K562 (cell line): ENCODE measurements around the gene BDH1. TPM values are rescaled to one million over a fixed set of nuclear protein-coding genes. Genes with fewer than 3 reads are reported as not detected.

Experiments used
- ATAC-seq: fragments of 200-7000 bp; cut with Tn5 transposase; 3 replicates; pipeline ENCODE4 v1.9.1; 2020; ENCODE audit warnings: moderate library complexity
- BruUV-seq: library from RNA; stranded (reverse); fragments of 400-500 nt; replicated peaks from 2 replicates; lab custom pipeline; 2021; lab: Mats Ljungman, UMichigan
- CTCF ChIA-PET: fragments of 300-600 bp; formaldehyde crosslinking; extraction: SDS; loops from one replicate; lab custom pipeline; 2021; ENCODE audit warnings: low intra/inter-chr PET ratio; lab: Yijun Ruan, JAX
- POLR2A ChIA-PET: fragments of 300-600, 350-650 bp; sonication (Branson Sonifier 250); formaldehyde crosslinking; extraction: SDS; loops from one replicate; lab custom pipeline; 2021; ENCODE audit warnings: antibody characterized with exemption, inconsistent platforms; lab: Yijun Ruan, JAX
- DNase-seq, 4 experiments: peaks; one replicate each; pipeline versions ENCODE4 v3.0.0 to v3.0.0-alpha.2; 2011 to 2018; ENCODE audit warnings: low spot score in 3 of 4, mixed read lengths in 3 of 4; ENCODE audit errors: extremely low read depth in 1 of 4
- FAIRE-seq: peaks from 2 replicates; lab custom pipeline; 2011; peaks lifted over from hg19 to GRCh38; lab: Jason Lieb, UNC
- H2AFZ ChIP-seq: 2 replicates; pipeline ENCODE4 v1.6.0; 2011; ENCODE audit warnings: low read depth, low read length, control low read depth, inconsistent platforms
- H3K27ac ChIP-seq: fragments of 200-600 bp; 3 replicates; pipeline ENCODE4 v1.8.0; 2011; ENCODE audit warnings: low read depth, mild to moderate bottlenecking, control low read depth, inconsistent platforms, low read length, moderate library complexity, mixed read lengths; ENCODE audit errors: extremely low read depth
- H3K27me3 ChIP-seq, 2 experiments: fragments of 300-600 bp in 1 of 2; 2 replicates in 1 of 2; 3 replicates in 1 of 2; pipeline versions ENCODE4 v1.6.0 to v1.8.0; 2011; ENCODE audit warnings: inconsistent platforms in 2 of 2, low read length in 2 of 2, mild to moderate bottlenecking in 1 of 2, mixed read lengths in 1 of 2, moderate library complexity in 1 of 2; ENCODE audit not compliant: control insufficient read depth in 2 of 2, insufficient read depth in 2 of 2
- H3K36me3 ChIP-seq: fragments of 300-600 bp; 3 replicates; pipeline ENCODE4 v1.8.0; 2011; ENCODE audit warnings: mild to moderate bottlenecking, low read length, inconsistent platforms; ENCODE audit not compliant: control insufficient read depth, insufficient read depth
- H3K4me1 ChIP-seq, 2 experiments: fragments of 200-600 bp in 1 of 2; replicated peaks in 1 of 2; 2 replicates in 1 of 2; 3 replicates in 1 of 2; pipeline versions ENCODE4 v1.5.1 to v1.8.0; 2011; ENCODE audit warnings: inconsistent platforms in 2 of 2, low read length in 2 of 2, mild to moderate bottlenecking in 1 of 2, mixed read lengths in 1 of 2, moderate library complexity in 1 of 2; ENCODE audit not compliant: control insufficient read depth in 2 of 2, insufficient read depth in 2 of 2
- H3K4me2 ChIP-seq: 2 replicates; pipeline ENCODE4 v1.6.1; 2011; ENCODE audit warnings: low read length, control low read depth, inconsistent platforms, mixed read lengths; ENCODE audit not compliant: insufficient read depth
- H3K4me3 ChIP-seq: fragments of 200-600 bp; sonication (generic), shearing (Covaris generic); 2 replicates; pipeline ENCODE4 v1.5.1; 2016; ENCODE audit warnings: control low read depth, inconsistent platforms
- H3K79me2 ChIP-seq: fragments of 200-600 bp; 3 replicates; pipeline ENCODE4 v1.8.0; 2011; ENCODE audit warnings: low read length, inconsistent platforms; ENCODE audit not compliant: control insufficient read depth, insufficient read depth
- H3K9ac ChIP-seq, 2 experiments: 2 replicates each; pipeline versions ENCODE4 v1.6.0 to v1.6.1; 2011; ENCODE audit warnings: low read depth in 2 of 2, low read length in 2 of 2, control low read depth in 1 of 2, inconsistent platforms in 1 of 2, mild to moderate bottlenecking in 1 of 2, mixed read lengths in 1 of 2; ENCODE audit not compliant: insufficient read depth in 1 of 2
- H3K9me1 ChIP-seq: one replicate; pipeline ENCODE4 v1.6.0; 2011; ENCODE audit warnings: inconsistent platforms, mild to moderate bottlenecking, low read length, moderate library complexity; ENCODE audit not compliant: control insufficient read depth, insufficient read depth
- H3K9me3 ChIP-seq: replicated peaks from 2 replicates; pipeline ENCODE4 v1.5.1; 2011; ENCODE audit warnings: low read depth, low read length, inconsistent platforms; ENCODE audit not compliant: control insufficient read depth, insufficient read depth
- H4K20me1 ChIP-seq: replicated peaks from 2 replicates; pipeline ENCODE4 v1.6.1; 2011; ENCODE audit warnings: low read length, inconsistent platforms, mixed read lengths; ENCODE audit not compliant: control insufficient read depth, insufficient read depth
- C11orf30 ChIP-seq: fragments of 450-650 bp; IDR thresholded peaks from 2 replicates; pipeline ENCODE4 v1.6.1; 2016; ENCODE audit warnings: low read depth, mild to moderate bottlenecking
- FOXO4 ChIP-seq: fragments of 450-650 bp; formaldehyde crosslinking; IDR thresholded peaks from 2 replicates; pipeline ENCODE4 v1.4.0; 2020; ENCODE audit warnings: mild to moderate bottlenecking, moderate library complexity
- RBM17 ChIP-seq: fragments of 200-400 bp; formaldehyde crosslinking; IDR thresholded peaks from 2 replicates; pipeline ENCODE4 v1.6.1; 2017; ENCODE audit warnings: low read depth, mild to moderate bottlenecking, low read length, borderline replicate concordance
- SREBF2 ChIP-seq: sonication (generic); formaldehyde crosslinking; IDR thresholded peaks from 2 replicates; pipeline ENCODE4 v1.4.0; 2020; ENCODE audit warnings: mild to moderate bottlenecking, missing genetic modification reagents
- WGBS: fragments of 100-300 bp; shearing (Covaris generic); methylation state at CpG from one replicate; pipeline ENCODE4 v1.1.6; 2016; ENCODE audit warnings: low coverage, mixed read lengths; ENCODE audit not compliant: insufficient coverage; ENCODE audit errors: missing lambda C conversion rate; 5-methylcytosine and 5-hydroxymethylcytosine counted together
- in situ Hi-C: fragments of 300-500 bp; cut with MboI; formaldehyde crosslinking; loops from 4 replicates; pipeline ENCODE4 v1.15.0; 2018; ENCODE audit warnings: inconsistent platforms, mixed read lengths
- intact Hi-C: fragments of 100-400 bp; cut with micrococcal nuclease; formaldehyde crosslinking; loops from 2 replicates; pipeline ENCODE4 v1.14.2; 2022
- polyA plus RNA-seq, 8 experiments: library from polyadenylated mRNA; depleted of rRNA in 4 of 8; stranded (reverse) in 5 of 8; unstranded in 3 of 8; fragments of >200 nt; fragmentation: Nextera tagmentation in 2 of 8; fragmentation: Illumina TruSeq in 1 of 8; extraction: Ambion mirVana in 2 of 8; extraction: Trizol in 1 of 8; gene quantifications; 2 replicates each; pipeline versions ENCODE4 v1.2.1 to v1.2.3, GENCODE V29; 2011 to 2014; ENCODE audit warnings: inconsistent platforms in 1 of 8, missing spikeins in 1 of 8
- total RNA-seq, 7 experiments: library from RNA; depleted of rRNA in 6 of 7; stranded (reverse); fragments of >200 nt in 6 of 7; fragmentation: Illumina TruSeq in 2 of 7; extraction: Trizol in 2 of 7; gene quantifications; 2 replicates each; pipeline versions ENCODE4 v1.2.1 to v1.2.3, GENCODE V29; 2011 to 2021; ENCODE audit warnings: low replicate concordance in 1 of 7

The BDH1 gene
- total and polyA plus RNA-seq, 9 of the 15 experiments (the other 6 are each of a cell fraction or from before 2014, with no cell fraction given), result 0.07 to 0.89 (median 0.12) TPM; not detected in 3

- Histone ChIP-seq H3K27ac (no peak overlapping the region), H3K36me3 (no peaks in the 10 kb centered on the region), H3K27me3 (peaks cover 14 to 29% of the 10 kb centered on the region in 2 experiments; a peak in 4 of 5 replicates), H3K4me1 (peaks cover 0 to 24% of the 10 kb centered on the region in 2 experiments; a peak in 3 of 5 replicates), H3K4me2 (no peak overlapping the region), H3K9me3 (no peaks in the 10 kb centered on the region), H3K9me1 (no peaks in the 10 kb centered on the region), H4K20me1 (no peaks in the 10 kb centered on the region), H2AFZ (peak overlapping the region; percentile 26; the same call in 1 of the 2 replicates), H3K4me3 (no peak overlapping the region), H3K9ac (no peak overlapping the region), H3K79me2 (no peaks in the 10 kb centered on the region)
- WGBS, result 40% methylated on average over 17 of the region's 24 CpGs
- ATAC-seq (no peak), FAIRE-seq (no peak), DNase-seq (no peak)
- POLR2A ChIA-PET, result interaction anchor here (0.7 kb wide), 2 partner anchors 15 to 29 kb away, joined by 3 to 6 read pairs; no protein-coding TSS in a partner anchor
- intact Hi-C loops, result loop anchor here (10.0 kb wide), 1 partner anchor 281 kb away; no protein-coding TSS in a partner anchor
- BruUV-seq, result no TSS peak
- CTCF ChIA-PET, result no interaction called here
- in situ Hi-C loops, result loop anchor here (25.0 kb wide), 2 partner anchors 244 to 519 kb away; no protein-coding TSS in a partner anchor
- TF ChIP-seq RBM17, result no peak
- TF ChIP-seq FOXO4 (CRISPR knock-in tag), result no peak
- no peak for TF ChIP-seq C11orf30
- TF ChIP-seq SREBF2 (CRISPR knock-in tag), result no peak
Measured at GRCh38 chr3:197505796-197506548, 49.8 kb downstream of the BDH1 start.
